Measurements from ENCODE around the gene PSMD8.

- no peak for TF ChIP-seq CTCF (IDR thresholded peaks at IDR 0.05; ENCODE audit: insufficient read depth, low read depth, low read length)
- TF ChIP-seq EZH2 (IDR thresholded peaks at IDR 0.05; ENCODE audit: insufficient read depth, low read length) = no peak
These were observed 21.2 kb downstream of the PSMD8 start for GRCh38 chr19:38395381-38396114.

Measured in astrocyte (in vitro differentiated cells and primary cell).